ENCODE measurements around the gene AVPR1A.

- TF ChIP-seq CTCF (IDR thresholded peaks at IDR 0.05; ENCODE audit: insufficient read depth, low read length, poor library complexity, severe bottlenecking) (no peak), EZH2phosphoT487 (conservative IDR thresholded peaks at IDR 0.05; ENCODE audit: low read length) (no peak)
Measured at GRCh38 chr12:63149909-63150712, 890 bp downstream of the AVPR1A start.
